OCI-M1 (cell line): ENCODE results near the gene TMEM178B.
"Not testable (repeated sequence)": the region's sequence is repeated elsewhere in the genome, so short reads cannot be mapped to it uniquely, and the experiment has no call there.

Experiments
- DNase-seq: peaks from one replicate; lab custom pipeline; 2025; lab: John Stamatoyannopoulos, UW

Gene TMEM178B

GRCh38 chr7:141144921-141145629, 71.2 kb downstream of the TMEM178B start:
- no peak for DNase-seq

- no peak for DNase-seq
Observed at GRCh38 chr7:141145630-141145982, 71.7 kb downstream of the TMEM178B start.

- no peak for DNase-seq
Observed at GRCh38 chr7:141147482-141147881, 73.6 kb downstream of the TMEM178B start.

GRCh38 chr7:141150465-141150864, 76.6 kb downstream of the TMEM178B start:
- DNase-seq = no peak

- no peak for DNase-seq
Observed at GRCh38 chr7:141151746-141152145, 77.9 kb downstream of the TMEM178B start.

GRCh38 chr7:141153231-141153630, 79.4 kb downstream of the TMEM178B start:
- DNase-seq = no peak

- no peak for DNase-seq
Observed at GRCh38 chr7:141154131-141154732, 80.4 kb downstream of the TMEM178B start.

- no peak for DNase-seq
Observed at GRCh38 chr7:141156407-141156806, 82.5 kb downstream of the TMEM178B start.

GRCh38 chr7:141157138-141157765, 83.4 kb downstream of the TMEM178B start:
- DNase-seq = no peak

- DNase-seq = no peak
Observed at GRCh38 chr7:141158561-141158960, 84.7 kb downstream of the TMEM178B start.

- DNase-seq = no peak
Observed at GRCh38 chr7:141160246-141160860, 86.5 kb downstream of the TMEM178B start.

GRCh38 chr7:141161550-141162535, 88.0 kb downstream of the TMEM178B start:
- no peak for DNase-seq

- no peak for DNase-seq
Observed at GRCh38 chr7:141165521-141165920, 91.7 kb downstream of the TMEM178B start.

- no peak for DNase-seq
Observed at GRCh38 chr7:141166926-141167325, 93.1 kb downstream of the TMEM178B start.

- no peak for DNase-seq
Observed at GRCh38 chr7:141167381-141167964, 93.6 kb downstream of the TMEM178B start.

- not testable (repeated sequence) for DNase-seq
Observed at GRCh38 chr7:141169157-141169556, 95.3 kb downstream of the TMEM178B start.

GRCh38 chr7:141175728-141176127, 101.9 kb downstream of the TMEM178B start:
- DNase-seq = not testable (repeated sequence)

GRCh38 chr7:141177120-141177519, 103.3 kb downstream of the TMEM178B start:
- DNase-seq = not testable (repeated sequence)

- DNase-seq = no peak
Observed at GRCh38 chr7:141178486-141179135, 104.7 kb downstream of the TMEM178B start.

- DNase-seq = no peak
Observed at GRCh38 chr7:141181812-141182211, 107.9 kb downstream of the TMEM178B start.
